Measurements from ENCODE around the gene CIT. TPM values are rescaled to one million over a fixed set of nuclear protein-coding genes. Genes with fewer than 3 reads are reported as not detected.

Gene CIT
- total and polyA plus RNA-seq, 8 donors, result 0.38 to 2.7 (median 0.84) TPM

DNA sequence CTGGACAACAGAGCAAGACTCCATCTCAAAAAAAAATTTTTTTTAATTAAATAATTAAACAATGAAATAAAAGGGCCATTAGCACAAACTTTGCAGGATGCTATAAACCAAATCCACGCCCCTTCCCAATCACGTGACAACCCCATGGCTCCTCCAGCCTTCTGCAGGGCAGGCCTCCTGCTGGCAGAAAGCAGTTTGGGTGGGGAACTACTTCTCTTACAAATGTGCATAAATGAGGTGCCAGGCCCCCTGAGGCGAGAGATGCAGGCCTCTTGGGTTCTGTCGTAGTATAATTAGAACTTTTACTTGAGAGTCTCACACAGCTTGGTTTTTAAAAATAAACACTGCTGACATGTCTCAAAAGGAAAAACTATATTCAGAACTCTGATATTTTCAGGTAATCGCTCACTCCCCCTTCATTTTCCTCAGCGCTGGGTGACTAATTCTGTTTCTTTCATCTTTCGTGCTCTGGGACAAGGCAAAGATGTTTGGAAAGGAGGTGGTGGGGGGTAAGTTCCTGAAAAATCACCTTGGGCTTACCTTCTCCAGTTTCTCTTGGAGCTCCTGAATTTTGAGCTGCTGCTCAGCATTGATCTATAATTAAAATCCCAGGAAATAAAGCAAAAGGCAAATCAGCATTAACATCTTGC lies 101.7 kb downstream of the CIT start:
- Histone ChIP-seq H3K27ac (no peak overlapping the region), H3K4me1 (no peaks in the 10 kb centered on the region), H3K27me3 (no peaks in the 10 kb centered on the region), H3K36me3 (no peaks in the 10 kb centered on the region), H3K4me3 (no peak overlapping the region), H3K9me3 (no peaks in the 10 kb centered on the region)
- DNase-seq (no peak), ATAC-seq (no peak), FAIRE-seq (no peak)
- no peak for TF ChIP-seq CTCF (IDR thresholded peaks at IDR 0.05)
- WGBS, 2 donors, result 93 to 97% methylated on average over 7 of the region's 7 CpGs
- intact Hi-C loops (cut with DNase I), result loop anchor here in 1 of 3 donors (10.0 kb wide), 1 partner anchor 91 kb away; no protein-coding TSS in a partner anchor

DNA sequence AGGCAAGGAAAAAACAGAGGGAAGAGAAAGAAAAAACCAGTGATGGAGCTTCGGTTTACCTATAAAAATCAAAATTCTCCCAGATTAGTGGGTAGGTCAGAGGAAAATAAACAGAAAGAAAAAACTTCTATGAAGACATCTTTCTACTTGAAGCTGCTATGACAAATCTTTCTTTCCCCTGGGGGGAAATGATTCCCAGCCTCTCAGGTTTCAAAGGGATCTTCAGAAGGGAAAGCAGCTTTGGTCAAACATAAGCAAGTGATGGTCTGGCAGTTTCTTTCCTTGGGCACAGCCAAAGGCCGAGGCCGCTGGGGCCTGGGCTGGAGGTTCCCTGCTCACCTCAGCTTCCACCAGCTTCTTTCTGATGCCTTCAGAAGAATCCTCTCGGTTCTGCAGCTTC lies 104.7 kb downstream of the CIT start:
- Histone ChIP-seq H3K9me3 (no peaks in the 10 kb centered on the region), H3K4me3 (no peak overlapping the region), H3K4me1 (no peaks in the 10 kb centered on the region), H3K27me3 (no peaks in the 10 kb centered on the region), H3K36me3 (no peaks in the 10 kb centered on the region), H3K27ac (no peak overlapping the region)
- TF ChIP-seq CTCF (IDR thresholded peaks at IDR 0.05), result no peak
- WGBS, 2 donors, result 94 to 96% methylated on average over 4 of the region's 4 CpGs
- no peak for FAIRE-seq
- intact Hi-C loops (cut with DNase I), result loop anchor here in 1 of 3 donors (10.0 kb wide), 1 partner anchor 88 kb away; no protein-coding TSS in a partner anchor
- ATAC-seq, result no peak
- DNase-seq, result no peak

- DNase-seq (no peak), ATAC-seq (no peak), FAIRE-seq (no peak)
- Histone ChIP-seq H3K36me3 (no peaks in the 10 kb centered on the region), H3K9me3 (no peaks in the 10 kb centered on the region), H3K4me3 (no peak overlapping the region), H3K27me3 (no peaks in the 10 kb centered on the region), H3K4me1 (no peaks in the 10 kb centered on the region), H3K27ac (no peak overlapping the region)
- TF ChIP-seq CTCF (IDR thresholded peaks at IDR 0.05), result no peak
- intact Hi-C loops (cut with DNase I), result loop anchor here in 1 of 3 donors (10.0 kb wide), 1 partner anchor 85 kb away; no protein-coding TSS in a partner anchor
- WGBS, 2 donors, result 93 to 95% methylated on average over 5 of the region's 5 CpGs
These were observed 107.0 kb downstream of the CIT start for GRCh38 chr12:119770146-119770545.

GRCh38 chr12:119762619-119763018 lies 114.5 kb downstream of the CIT start:
- DNase-seq (no peak), FAIRE-seq (no peak), ATAC-seq (no peak)
- no peak overlapping the region for H3K4me3 ChIP-seq
- no peak for TF ChIP-seq CTCF (IDR thresholded peaks at IDR 0.05)
- H3K4me1 ChIP-seq, result no peaks in the 10 kb centered on the region
- H3K9me3 ChIP-seq, result no peaks in the 10 kb centered on the region
- 91 to 93% methylated on average over 4 of the region's 4 CpGs for WGBS, 2 donors
- H3K36me3 ChIP-seq, result no peaks in the 10 kb centered on the region
- H3K27ac ChIP-seq, result no peak overlapping the region
- intact Hi-C loops (cut with DNase I), result no loop called here
- no peaks in the 10 kb centered on the region for H3K27me3 ChIP-seq

GRCh38 chr12:119758722-119759121 lies 118.4 kb downstream of the CIT start:
- H3K4me1 ChIP-seq, result no peaks in the 10 kb centered on the region
- no peak for TF ChIP-seq CTCF (IDR thresholded peaks at IDR 0.05)
- H3K9me3 ChIP-seq, result no peaks in the 10 kb centered on the region
- H3K27me3 ChIP-seq, result no peaks in the 10 kb centered on the region
- intact Hi-C loops (cut with DNase I), result no loop called here
- WGBS, 2 donors, result 94 to 98% methylated on average over 4 of the region's 4 CpGs
- FAIRE-seq (no peak), ATAC-seq (no peak), DNase-seq (no peak)
- H3K27ac ChIP-seq, result no peak overlapping the region
- no peak overlapping the region for H3K4me3 ChIP-seq
- H3K36me3 ChIP-seq, result no peaks in the 10 kb centered on the region

Measured in pancreas (tissue), 10 donors.